Measurements from ENCODE around the gene ATP6AP1. TPM values are rescaled to one million over a fixed set of nuclear protein-coding genes. Genes with fewer than 3 reads are reported as not detected.

Gene ATP6AP1
- total and polyA plus RNA-seq, 9 of the 15 experiments (the other 6 are each of a cell fraction or from before 2014, with no cell fraction given), result 8.3 to 90.5 (median 52.9) TPM

GRCh38 chrX:154484255-154485149 lies 56.0 kb downstream of the ATP6AP1 start (continued):
- TF ChIP-seq PRDM10 (IDR thresholded peaks at IDR 0.05; ENCODE audit: partially characterized antibody) (peak; percentile 68), TARDBP (IDR thresholded peaks at IDR 0.05) (peak; percentile 55; the same call in 1 of the 2 replicates), ZNF431 (CRISPR knock-in tag; IDR thresholded peaks at IDR 0.05) (0 out of 2 replicates have a peak, but pooled peaks have one; percentile 24), MAZ (CRISPR knock-in tag; conservative IDR thresholded peaks at IDR 0.05 in 1 of 2, IDR thresholded peaks at IDR 0.05 in 1 of 2) (0 out of 4 replicates have a peak, but pooled peaks have one; percentile 29 to 48), SIN3A (IDR thresholded peaks at IDR 0.05; ENCODE audit: borderline replicate concordance in 2 of 2, control insufficient read depth in 1 of 2, low read depth in 2 of 2, low read length in 2 of 2) (peak; percentile 16 to 62; a peak in 2 of 4 replicates), ZBTB9 (CRISPR knock-in tag; IDR thresholded peaks at IDR 0.05) (peak; percentile 29; the same call in 1 of the 2 replicates), TAF1 (IDR thresholded peaks at IDR 0.05; ENCODE audit: control insufficient read depth, extremely low read depth, insufficient read depth, low read length, severe bottlenecking) (peak; percentile 60), EP300 (IDR thresholded peaks at IDR 0.05; ENCODE audit: low read length) (peak; percentile 79), CBFA2T3 (IDR thresholded peaks at IDR 0.05) (peak; percentile 50), PHF8 (IDR thresholded peaks at IDR 0.05; ENCODE audit: borderline replicate concordance, low read length) (peak; percentile 10; the same call in 1 of the 2 replicates), ZNF277 (CRISPR knock-in tag; IDR thresholded peaks at IDR 0.05; ENCODE audit: borderline replicate concordance) (no peak), KLF16 (IDR thresholded peaks at IDR 0.05) (no peak), ATF1 (CRISPR knock-in tag; IDR thresholded peaks at IDR 0.05) (no peak), ATF1 (tag; IDR thresholded peaks at IDR 0.05) (peak; percentile 59), CSDE1 (IDR thresholded peaks at IDR 0.05) (no peak), CTBP1 (IDR thresholded peaks at IDR 0.05; ENCODE audit: borderline replicate concordance) (peak; percentile 91), RBFOX2 (IDR thresholded peaks at IDR 0.05; ENCODE audit: low read depth, low read length) (peak; percentile 62), PCBP2 (IDR thresholded peaks at IDR 0.05; ENCODE audit: low read depth, low read length, poor library complexity, severe bottlenecking) (no peak), NR2C2 (CRISPR knock-in tag; IDR thresholded peaks at IDR 0.05) (no peak), NR2C2 (tag; IDR thresholded peaks at IDR 0.05) (peak; percentile 66), LARP7 (IDR thresholded peaks at IDR 0.05) (no peak)

Measured in K562 (cell line).